HCT116 (cell line): ENCODE measurements around the gene MND1.

Experiments used
- ATF3 ChIP-seq: IDR thresholded peaks from 2 replicates; pipeline ENCODE4 v1.6.1; 2012
- CTCF ChIP-seq, 3 experiments: fragments of 200-600 bp in 1 of 3; sonication (generic) in 1 of 3; IDR thresholded peaks in 2 of 3; conservative IDR thresholded peaks in 1 of 3; 2 replicates each; pipeline ENCODE4 v1.5.1; 2012 to 2017; ENCODE audit warnings: low read depth in 2 of 3, low read length in 2 of 3, antibody characterized with exemption in 1 of 3, borderline replicate concordance in 1 of 3, control low read depth in 1 of 3, mild to moderate bottlenecking in 1 of 3, mixed read lengths in 1 of 3, mixed run types in 1 of 3, moderate library complexity in 1 of 3; ENCODE audit not compliant: insufficient read depth in 1 of 3
- EGR1 ChIP-seq: IDR thresholded peaks from 2 replicates; pipeline ENCODE4 v1.6.1; 2012; ENCODE audit warnings: low read depth
- POLR2AphosphoS5 ChIP-seq: IDR thresholded peaks from 2 replicates; pipeline ENCODE4 v1.6.1; 2011; ENCODE audit warnings: mild to moderate bottlenecking, low read depth, low read length, moderate library complexity
- REST ChIP-seq: IDR thresholded peaks from 2 replicates; pipeline ENCODE4 v1.6.1; 2012; ENCODE audit warnings: low read depth
- SIN3A ChIP-seq: IDR thresholded peaks from 2 replicates; pipeline ENCODE4 v1.6.1; 2012; ENCODE audit warnings: low read depth
- SRF ChIP-seq: IDR thresholded peaks from 2 replicates; pipeline ENCODE4 v1.6.1; 2012; ENCODE audit warnings: low read depth
- ZNF274 ChIP-seq: fragments of 200-500 bp; sonication (Bioruptor generic); IDR thresholded peaks from 2 replicates; pipeline ENCODE4 v1.6.1; 2014; ENCODE audit warnings: mild to moderate bottlenecking, low read depth, low read length, inconsistent platforms

GRCh38 chr4:153419029-153419428 lies 74.5 kb downstream of the MND1 start:
- TF ChIP-seq CTCF (IDR thresholded peaks at IDR 0.05 in 2 of 3, conservative IDR thresholded peaks at IDR 0.05 in 1 of 3; ENCODE audit: borderline replicate concordance in 1 of 3, insufficient read depth in 1 of 3, low read depth in 2 of 3, low read length in 2 of 3) (no peak), REST (no peak), EGR1 (no peak), ATF3 (no peak), SIN3A (no peak), ZNF274 (no peak), SRF (no peak), POLR2AphosphoS5 (no peak)
